ENCODE data around the gene ARHGEF28. TPM values are rescaled to one million over a fixed set of nuclear protein-coding genes. Genes with fewer than 3 reads are reported as not detected.

ARHGEF28 gene
- total RNA-seq, 1 donor, result 26.2 TPM

DNA sequence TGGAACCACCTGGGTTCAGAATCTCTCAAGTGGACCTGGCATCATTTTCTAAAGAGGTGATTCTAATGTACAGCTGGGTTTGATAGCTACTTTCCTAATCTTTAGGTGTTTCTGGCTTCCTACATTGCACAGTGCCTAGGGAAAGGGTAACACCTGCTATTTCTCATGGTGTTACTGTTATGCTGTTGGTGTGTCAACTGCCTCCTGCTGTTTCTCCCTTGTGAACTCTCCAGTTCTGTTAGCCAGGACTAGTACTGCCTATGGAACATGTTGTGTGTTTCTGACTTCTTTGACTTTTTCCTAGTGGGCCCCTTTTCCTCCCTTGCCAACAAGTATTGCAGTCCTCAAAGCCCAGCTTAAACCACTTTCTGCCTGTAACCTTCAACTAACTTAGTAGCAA is 5.5 kb downstream of the ARHGEF28 start:
- no peak overlapping the region for H3K4me3 ChIP-seq (ENCODE audit: low read depth, low read length)
- no peak for DNase-seq (ENCODE audit: low read depth)
- TF ChIP-seq, protein P1, sequence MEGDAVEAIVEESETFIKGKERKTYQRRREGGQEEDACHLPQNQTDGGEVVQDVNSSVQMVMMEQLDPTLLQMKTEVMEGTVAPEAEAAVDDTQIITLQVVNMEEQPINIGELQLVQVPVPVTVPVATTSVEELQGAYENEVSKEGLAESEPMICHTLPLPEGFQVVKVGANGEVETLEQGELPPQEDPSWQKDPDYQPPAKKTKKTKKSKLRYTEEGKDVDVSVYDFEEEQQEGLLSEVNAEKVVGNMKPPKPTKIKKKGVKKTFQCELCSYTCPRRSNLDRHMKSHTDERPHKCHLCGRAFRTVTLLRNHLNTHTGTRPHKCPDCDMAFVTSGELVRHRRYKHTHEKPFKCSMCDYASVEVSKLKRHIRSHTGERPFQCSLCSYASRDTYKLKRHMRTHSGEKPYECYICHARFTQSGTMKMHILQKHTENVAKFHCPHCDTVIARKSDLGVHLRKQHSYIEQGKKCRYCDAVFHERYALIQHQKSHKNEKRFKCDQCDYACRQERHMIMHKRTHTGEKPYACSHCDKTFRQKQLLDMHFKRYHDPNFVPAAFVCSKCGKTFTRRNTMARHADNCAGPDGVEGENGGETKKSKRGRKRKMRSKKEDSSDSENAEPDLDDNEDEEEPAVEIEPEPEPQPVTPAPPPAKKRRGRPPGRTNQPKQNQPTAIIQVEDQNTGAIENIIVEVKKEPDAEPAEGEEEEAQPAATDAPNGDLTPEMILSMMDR (IDR thresholded peaks at IDR 0.05; ENCODE audit: insufficient read depth, low read length), result no peak

DNA sequence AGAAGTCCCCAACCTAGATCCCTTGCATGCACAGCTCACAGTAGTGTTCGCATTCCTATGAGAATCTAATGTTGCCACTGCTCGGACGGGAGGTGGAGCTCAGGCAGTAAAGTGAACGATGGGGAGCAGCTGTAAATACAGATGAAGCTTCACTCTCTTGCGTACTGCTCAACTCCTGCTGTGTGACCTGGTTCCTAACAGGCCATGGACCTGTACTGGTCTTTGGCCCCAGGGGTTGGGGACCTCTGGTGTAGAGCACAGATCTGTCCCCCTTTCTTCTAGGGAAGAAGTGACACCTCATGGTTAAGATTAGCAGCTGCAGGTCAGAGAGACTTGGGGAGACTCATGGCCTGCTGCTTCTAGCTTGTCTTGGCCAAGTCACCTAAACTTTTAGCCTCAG is 7.1 kb downstream of the ARHGEF28 start:
- H3K4me3 ChIP-seq (ENCODE audit: low read depth, low read length), result no peak overlapping the region
- DNase-seq (ENCODE audit: low read depth), result no peak
- TF ChIP-seq, protein P1 (IDR thresholded peaks at IDR 0.05; ENCODE audit: insufficient read depth, low read length), result no peak

DNA sequence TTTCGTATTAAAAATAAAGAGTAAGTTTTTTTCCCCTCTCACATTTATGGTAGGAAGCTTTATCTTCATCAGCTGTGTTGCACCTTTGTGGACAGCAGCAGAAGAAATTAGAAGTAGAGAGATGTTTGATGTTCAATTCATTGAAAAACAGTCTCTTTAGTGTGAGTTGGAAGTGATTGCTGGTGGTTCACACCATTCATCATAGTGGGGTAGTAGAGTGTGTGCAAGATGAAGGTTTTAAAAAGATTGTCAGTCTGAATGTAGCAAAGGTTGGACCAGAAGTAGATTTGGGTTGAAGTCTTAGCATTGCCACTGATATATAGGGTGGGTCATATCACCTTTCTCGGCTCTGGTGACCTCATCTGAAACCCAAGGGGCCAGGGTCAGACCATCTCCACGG is 10.4 kb downstream of the ARHGEF28 start:
- TF ChIP-seq, protein P1 (IDR thresholded peaks at IDR 0.05; ENCODE audit: insufficient read depth, low read length), result no peak
- DNase-seq (ENCODE audit: low read depth), result no peak

DNA sequence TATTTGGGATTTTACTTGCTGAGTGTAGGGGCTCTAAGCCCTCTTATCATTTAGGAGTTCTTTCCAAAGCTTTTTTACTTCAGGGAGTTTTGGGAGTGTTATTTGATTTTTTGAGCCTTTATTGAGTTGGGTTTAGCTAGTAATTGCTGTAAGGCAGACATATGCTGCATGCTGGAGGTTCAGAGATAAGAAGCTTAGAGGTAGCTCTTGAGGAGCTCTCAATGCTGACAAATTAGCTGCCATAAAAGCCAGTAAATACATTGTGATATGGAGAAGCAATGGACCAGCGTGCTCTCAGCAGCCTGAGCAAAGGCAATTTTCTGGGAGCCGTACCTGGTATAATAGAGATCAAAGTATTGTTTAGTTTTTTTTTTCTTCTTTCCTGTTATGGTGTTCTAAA is 11.6 kb downstream of the ARHGEF28 start:
- DNase-seq (ENCODE audit: low read depth), result no peak
- no peak overlapping the region for H3K4me3 ChIP-seq (ENCODE audit: low read depth, low read length)
- TF ChIP-seq, protein P1 (IDR thresholded peaks at IDR 0.05; ENCODE audit: insufficient read depth, low read length), result no peak

More for the DNA sequence above, 10.4 kb downstream of the ARHGEF28 start:
- H3K4me3 ChIP-seq (ENCODE audit: low read depth, low read length), result no peak overlapping the region

DNA sequence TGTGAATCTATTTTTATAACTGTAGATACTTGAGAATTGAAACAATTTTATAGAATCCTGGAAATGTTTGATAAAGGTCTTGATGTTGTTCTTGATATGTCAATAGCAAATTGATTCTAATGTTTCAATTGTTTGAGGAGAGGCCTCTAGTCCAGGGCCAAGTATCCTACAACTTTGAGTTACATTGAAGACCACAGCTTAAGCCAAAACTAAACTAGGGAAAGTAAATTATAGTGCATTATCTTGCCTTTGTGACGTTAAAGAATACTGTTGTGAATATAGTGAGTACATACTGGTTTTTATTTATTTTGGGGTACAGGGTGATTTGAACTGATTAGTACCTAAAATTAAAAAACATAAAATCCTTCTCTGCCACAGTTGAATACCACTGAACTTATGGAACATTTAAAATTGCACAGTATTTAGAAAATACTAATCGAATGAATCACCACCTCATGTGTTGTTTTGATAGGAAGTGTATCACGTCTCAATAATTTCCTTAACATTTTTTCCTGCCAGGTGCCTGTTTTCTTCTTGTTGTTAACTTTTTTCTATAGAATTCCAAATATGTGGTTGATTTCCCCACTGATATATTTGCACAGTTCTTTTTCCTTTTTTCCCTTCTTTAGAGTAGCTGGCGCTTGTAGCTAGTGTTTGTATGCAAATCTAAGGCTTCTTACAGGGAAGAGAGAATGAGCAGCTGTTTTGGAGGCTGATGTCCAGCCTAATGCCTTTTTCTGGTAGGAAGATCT is 12.5 kb downstream of the ARHGEF28 start:
- TF ChIP-seq, protein P1 (IDR thresholded peaks at IDR 0.05; ENCODE audit: insufficient read depth, low read length), result no peak
- H3K4me3 ChIP-seq (ENCODE audit: low read depth, low read length), result no peak overlapping the region
- peak; percentile 87 for DNase-seq (ENCODE audit: low read depth)

DNA sequence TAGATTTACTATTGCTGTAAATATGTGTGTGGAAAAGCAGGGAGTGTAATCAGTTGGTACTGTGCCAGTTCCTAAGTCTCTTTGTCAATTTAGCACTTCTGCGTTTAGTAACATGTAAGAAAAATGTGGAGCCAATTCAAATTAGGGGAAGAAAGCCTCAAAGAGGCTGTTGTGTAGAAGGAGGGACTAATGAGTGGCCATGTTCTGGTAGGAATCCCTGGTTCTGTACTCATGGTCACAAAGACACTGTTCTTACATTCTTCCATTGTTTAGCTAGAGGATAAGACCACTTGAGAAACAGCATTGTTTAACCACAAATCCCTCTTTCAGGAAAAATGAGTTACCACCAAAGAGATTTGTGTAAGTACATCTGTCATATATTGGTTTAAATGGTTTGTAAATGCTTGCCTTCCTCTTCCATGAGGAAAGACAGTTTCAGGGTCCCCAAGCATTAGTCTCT is 14.9 kb downstream of the ARHGEF28 start:
- TF ChIP-seq, protein P1 (IDR thresholded peaks at IDR 0.05; ENCODE audit: insufficient read depth, low read length), result no peak
- no peak overlapping the region for H3K4me3 ChIP-seq (ENCODE audit: low read depth, low read length)
- peak; percentile 69 for DNase-seq (ENCODE audit: low read depth)
